Measurements from ENCODE around the gene SH3TC2.

- TF ChIP-seq CTCF (IDR thresholded peaks at IDR 0.05) (no peak), EZH2 (IDR thresholded peaks at IDR 0.05; ENCODE audit: borderline replicate concordance, insufficient read depth, low read depth, low read length, poor library complexity, severe bottlenecking) (no peak)
These were observed 40.7 kb downstream of the SH3TC2 start for GRCh38 chr5:149022200-149022599.

Measured in B cell (primary cell).